GM18870 (cell line): ENCODE data around the gene CEACAM19.
"Not testable (repeated sequence)": the region's sequence is repeated elsewhere in the genome, so short reads cannot be mapped to it uniquely, and the experiment has no call there.

ENCODE experiments used
- ATAC-seq: cut with Tn5 transposase; IDR thresholded peaks from one replicate; pipeline ENCODE4 v1.9.1; 2021; ENCODE audit warnings: moderate library complexity; ENCODE audit not compliant: unreplicated experiment

CEACAM19 gene

GRCh38 chr19:44697670-44698034, 26.4 kb downstream of the CEACAM19 start:
- no peak for ATAC-seq

DNA sequence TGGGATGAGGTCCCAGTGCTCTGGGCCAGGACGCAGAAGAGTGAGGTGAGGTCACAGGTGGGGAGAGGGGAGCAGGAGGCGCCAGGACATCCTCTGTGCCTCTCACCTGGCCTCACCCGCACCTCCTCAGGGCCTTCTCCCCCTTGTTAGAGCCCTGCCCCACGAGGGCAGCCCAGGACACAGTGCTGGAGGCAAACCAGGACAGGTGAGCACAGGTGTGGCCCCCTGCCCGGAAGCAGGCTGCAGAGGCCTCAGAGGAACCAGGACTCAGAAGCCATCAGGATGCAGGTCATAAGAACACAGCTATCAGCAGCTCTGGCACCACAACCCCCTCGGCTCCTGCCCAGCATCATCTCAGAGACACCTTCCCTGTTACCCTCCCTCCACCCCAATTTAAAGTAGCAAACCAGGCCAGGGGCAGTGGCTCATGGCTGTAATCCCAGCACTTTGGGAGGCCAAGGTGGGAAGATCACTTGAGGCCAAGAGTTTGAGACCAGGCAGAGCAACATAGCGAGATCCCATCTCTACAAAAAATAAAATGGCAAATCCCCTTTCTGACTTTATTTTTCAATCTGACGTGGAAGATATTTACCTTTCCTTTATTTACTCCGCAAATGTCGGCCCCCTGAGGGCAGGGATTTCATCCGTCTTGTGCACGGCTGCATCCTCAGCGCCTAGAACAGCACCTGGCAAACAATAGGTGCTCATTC, 27.4 kb downstream of the CEACAM19 start, which contains the start of gene CEACAM16:
Gene CEACAM16 (plus strand): TSS at position 660 of the 710 bp plus-strand sequence. CDS start 2,306 bp downstream, outside the sequence.
- no peak for ATAC-seq

DNA sequence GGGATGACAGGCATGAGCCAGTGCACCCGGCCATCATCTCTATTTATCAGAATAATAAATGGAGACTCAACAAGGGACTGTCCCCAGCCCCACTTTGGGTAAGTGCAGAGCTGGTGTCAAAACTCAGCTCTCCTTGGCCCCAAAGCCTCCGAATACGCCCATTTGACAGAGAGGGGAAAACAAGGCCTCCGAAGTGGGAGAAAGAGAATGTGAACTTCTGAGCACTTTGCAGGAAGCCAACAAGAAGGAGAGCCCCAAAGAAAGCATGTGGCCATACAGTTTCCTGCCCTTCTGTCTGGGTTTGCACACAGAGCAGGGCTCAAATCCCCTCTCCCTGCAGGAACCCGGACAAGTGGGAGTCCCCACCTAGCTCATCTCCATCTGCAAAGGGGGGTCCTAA, 29.3 kb downstream of the CEACAM19 start:
- no peak for ATAC-seq

- ATAC-seq = no peak
These were observed 29.9 kb downstream of the CEACAM19 start for GRCh38 chr19:44701228-44701627.

DNA sequence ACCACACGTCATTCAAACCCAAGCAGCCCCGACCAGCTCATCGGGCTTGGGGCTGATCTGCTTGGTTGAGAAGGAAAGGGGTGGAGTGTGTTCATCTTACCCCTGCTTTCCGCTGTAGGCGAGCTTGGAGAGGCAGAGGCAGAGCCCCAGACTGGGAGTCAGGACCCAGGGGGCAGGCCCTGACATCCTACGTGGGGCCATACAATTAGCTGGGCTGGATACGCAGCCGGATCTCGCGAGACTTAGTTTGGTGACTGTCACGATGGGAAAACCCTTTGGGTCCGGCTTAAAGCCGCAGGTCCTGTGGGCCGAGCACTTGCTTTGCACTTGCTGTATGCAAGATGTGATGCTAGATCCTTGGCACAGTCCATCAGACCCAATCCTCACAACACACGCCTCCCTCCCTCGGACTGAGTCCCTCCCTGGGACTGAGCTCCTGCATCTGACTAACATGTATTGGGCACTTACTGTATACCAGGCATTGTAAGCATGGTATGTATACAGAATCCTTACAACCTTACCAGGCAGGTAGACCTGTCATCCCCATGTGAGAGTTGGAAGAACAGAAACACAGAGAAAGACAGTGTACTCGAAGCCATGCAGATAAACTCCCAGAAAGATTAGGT, 31.4 kb downstream of the CEACAM19 start:
- no peak for ATAC-seq

DNA sequence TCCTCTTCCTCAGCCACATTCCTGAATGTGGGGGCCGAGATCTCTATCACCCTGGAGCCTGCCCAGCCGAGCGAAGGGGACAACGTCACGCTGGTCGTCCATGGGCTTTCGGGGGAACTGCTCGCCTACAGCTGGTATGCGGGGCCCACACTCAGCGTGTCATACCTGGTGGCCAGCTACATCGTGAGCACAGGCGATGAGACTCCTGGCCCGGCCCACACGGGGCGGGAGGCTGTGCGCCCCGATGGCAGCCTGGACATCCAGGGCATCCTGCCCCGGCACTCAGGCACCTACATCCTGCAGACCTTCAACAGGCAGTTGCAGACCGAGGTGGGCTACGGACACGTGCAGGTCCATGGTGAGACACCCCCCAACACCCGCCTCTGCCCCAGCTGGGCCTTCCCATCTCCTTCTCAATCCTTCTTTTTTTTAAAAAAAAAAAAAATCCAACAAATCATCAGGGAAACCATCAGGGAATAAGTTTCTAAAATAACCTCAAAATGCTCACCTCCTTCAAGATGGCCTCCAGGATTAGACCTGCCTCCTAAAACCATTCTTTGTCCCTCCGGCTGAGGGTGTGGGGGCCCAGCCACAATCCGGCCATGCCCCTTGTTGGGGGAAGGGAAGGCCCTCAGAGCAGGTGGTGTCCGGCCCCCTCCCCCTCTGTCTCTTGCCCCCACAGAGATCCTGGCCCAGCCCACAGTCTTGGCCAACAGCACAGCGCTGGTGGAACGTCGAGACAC, 32.2 kb downstream of the CEACAM19 start:
- no peak for ATAC-seq

- ATAC-seq = no peak
These were observed 33.7 kb downstream of the CEACAM19 start for GRCh38 chr19:44704982-44705381.

DNA sequence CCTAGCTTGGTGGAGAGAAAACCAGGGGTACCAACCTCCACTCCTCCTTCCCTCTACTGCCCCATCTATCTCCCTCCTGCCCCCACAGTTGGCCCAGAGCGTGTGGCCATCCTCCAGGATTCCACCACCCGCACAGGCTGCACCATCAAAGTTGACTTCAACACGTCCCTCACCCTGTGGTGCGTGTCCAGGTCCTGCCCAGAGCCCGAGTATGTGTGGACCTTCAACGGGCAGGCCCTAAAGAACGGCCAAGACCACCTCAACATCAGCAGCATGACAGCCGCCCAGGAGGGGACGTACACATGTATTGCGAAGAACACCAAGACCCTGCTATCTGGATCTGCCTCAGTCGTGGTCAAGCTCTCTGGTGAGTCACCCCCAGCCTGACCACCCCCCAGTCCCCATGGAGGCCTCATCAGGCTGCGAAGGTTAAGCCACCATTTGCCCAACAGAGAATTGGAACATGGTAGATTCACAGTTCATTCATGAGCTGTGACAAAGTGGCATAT, 34.3 kb downstream of the CEACAM19 start:
- no peak for ATAC-seq

DNA sequence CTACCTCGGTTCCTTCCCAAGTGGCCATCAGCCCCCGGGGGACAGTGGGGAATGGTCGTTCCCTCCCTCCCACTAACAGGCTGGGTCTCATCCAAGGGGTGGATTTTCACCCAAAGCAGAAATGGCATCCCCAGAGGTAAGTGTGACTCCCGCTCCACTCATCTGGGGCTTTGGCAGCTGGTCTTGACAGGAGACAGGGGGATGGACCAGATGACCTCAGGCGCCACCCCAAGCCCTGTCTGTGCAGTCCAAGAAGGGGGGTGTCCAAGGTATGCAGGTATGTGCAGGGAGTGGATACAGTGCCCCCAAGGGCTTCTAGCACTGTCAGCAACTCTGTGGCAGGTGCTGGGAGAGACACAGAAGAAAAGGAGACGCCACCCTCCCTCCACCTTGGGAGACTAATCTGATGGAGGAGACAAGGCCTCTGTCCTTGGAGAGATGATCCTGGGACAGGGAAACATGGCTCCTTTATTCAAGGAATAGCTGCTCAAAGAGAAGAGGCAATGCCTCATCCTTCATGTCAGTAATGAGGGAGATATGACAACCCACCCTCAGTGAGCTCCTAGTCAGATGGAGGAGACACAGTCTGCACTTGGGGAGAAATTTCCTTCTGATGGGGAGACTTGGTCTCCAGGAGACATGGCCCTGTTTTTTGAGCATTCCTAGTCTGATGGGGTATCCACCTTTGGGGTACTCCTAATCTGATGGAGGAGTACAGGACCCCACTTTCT, 35.4 kb downstream of the CEACAM19 start:
- no peak for ATAC-seq

DNA sequence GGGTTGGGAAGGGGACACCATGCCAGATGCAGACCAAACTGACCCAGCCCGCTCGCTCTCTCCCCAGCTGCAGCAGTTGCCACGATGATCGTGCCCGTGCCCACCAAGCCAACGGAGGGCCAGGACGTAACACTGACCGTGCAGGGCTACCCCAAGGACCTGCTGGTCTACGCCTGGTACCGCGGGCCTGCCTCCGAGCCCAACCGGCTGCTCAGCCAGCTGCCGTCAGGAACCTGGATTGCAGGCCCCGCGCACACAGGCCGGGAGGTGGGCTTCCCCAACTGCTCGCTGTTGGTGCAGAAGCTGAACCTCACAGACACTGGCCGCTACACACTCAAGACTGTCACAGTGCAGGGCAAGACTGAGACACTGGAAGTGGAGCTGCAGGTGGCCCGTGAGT, 36.5 kb downstream of the CEACAM19 start:
- no peak for ATAC-seq

DNA sequence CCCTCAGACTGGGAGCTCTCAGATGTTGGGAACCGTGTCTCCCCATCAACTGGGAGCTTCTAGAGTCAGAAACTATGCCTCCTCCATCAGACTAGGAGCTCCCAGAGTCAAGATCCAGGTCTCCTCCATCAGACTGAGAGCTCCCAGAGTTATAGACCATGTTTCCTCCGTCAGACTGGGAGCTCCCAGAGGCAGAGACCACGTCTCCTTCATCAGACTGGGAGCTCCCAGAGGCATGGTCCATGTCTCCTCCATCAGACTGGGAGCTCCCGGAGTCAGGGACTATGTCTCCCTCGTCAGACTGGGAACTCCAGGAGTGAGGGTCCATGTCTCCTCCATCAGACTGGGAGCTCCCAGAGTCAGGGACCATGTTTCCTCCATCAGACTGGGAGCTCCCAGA, 37.7 kb downstream of the CEACAM19 start:
- no peak for ATAC-seq

GRCh38 chr19:44709434-44710266, 38.4 kb downstream of the CEACAM19 start:
- ATAC-seq = not testable (repeated sequence)

DNA sequence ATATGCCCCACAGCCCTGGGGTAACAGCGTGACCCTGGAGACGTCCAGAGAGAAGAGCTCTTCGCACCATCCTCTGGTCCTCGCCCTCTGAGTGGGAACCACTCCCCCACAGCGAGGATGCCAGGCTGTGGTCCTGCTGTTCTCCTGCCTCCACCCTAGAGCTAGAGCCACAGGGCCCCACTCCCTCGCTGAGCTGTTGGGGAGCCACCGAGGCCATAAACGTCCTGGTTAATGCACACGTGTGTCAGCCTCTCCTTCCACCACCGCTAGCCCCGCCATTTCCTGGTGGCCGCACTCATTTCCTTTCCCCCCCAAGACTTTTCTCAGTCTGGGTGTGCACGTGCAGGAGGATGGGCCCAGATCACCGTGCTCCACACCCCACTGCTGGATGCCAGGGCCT, 39.2 kb downstream of the CEACAM19 start:
- ATAC-seq = no peak

- no peak for ATAC-seq
These were observed 41.7 kb downstream of the CEACAM19 start for GRCh38 chr19:44712864-44713515.

- no peak for ATAC-seq
These were observed 43.4 kb downstream of the CEACAM19 start for GRCh38 chr19:44714597-44715169.

GRCh38 chr19:44717603-44718002, 46.3 kb downstream of the CEACAM19 start:
- ATAC-seq = no peak

GRCh38 chr19:44718441-44719261, 47.4 kb downstream of the CEACAM19 start:
- ATAC-seq = no peak

DNA sequence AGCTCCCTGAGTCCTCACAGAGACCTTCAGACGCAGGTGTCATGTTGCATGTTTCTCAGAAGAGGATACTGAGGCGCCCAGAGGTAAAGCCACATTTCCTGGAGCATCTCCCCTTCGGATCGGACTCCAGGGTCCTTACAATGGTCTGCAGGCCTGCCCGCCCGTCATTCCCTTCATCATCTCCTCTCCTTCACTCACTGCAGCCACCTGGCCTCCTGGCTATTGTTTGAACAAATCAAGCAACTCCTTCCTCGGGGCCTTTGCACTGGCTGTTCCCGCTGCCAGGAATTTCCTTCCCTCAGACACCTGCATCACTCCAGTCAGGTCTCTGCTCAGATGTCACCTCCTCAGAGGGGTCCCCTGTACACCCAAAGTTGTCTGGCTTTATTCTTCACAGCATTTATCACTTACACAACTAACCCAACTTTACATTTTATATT, 48.0 kb downstream of the CEACAM19 start:
- no peak for ATAC-seq
